Neural cell (in vitro differentiated cells): ENCODE data around the gene LRIG1. TPM values are rescaled to one million over a fixed set of nuclear protein-coding genes. Genes with fewer than 3 reads are reported as not detected.

Experiments
- H2AFZ ChIP-seq: fragments of 200-600, 300-800 bp; sonication (generic), shearing (Covaris generic); 2 replicates; pipeline ENCODE4 v1.6.0; 2014; ENCODE audit warnings: low read depth, mild to moderate bottlenecking, antibody characterized with exemption, low read length, moderate library complexity
- H3F3A ChIP-seq: fragments of 200-600 bp; shearing (Covaris generic); 2 replicates; pipeline ENCODE4 v1.6.1; 2016; ENCODE audit warnings: mild to moderate bottlenecking, moderate library complexity, mixed read lengths, antibody characterized with exemption, low read length; ENCODE audit not compliant: insufficient read depth, poor library complexity, severe bottlenecking
- H3K27ac ChIP-seq: fragments of 200-600, 300-800 bp; sonication (generic), shearing (Covaris generic); 2 replicates; pipeline ENCODE4 v1.5.1; 2014; ENCODE audit warnings: mild to moderate bottlenecking, low read length, moderate library complexity
- H3K27me3 ChIP-seq: fragments of 300-800, 200-600 bp; sonication (generic), shearing (Covaris generic); 2 replicates; pipeline ENCODE4 v1.6.0; 2014; ENCODE audit warnings: mild to moderate bottlenecking, low read depth, low read length, moderate library complexity; ENCODE audit not compliant: insufficient read depth
- H3K36me3 ChIP-seq: fragments of 300-800, 200-600 bp; sonication (generic), shearing (Covaris generic); 2 replicates; pipeline ENCODE4 v1.5.1; 2014; ENCODE audit warnings: mild to moderate bottlenecking, antibody characterized with exemption, low read length, moderate library complexity; ENCODE audit not compliant: insufficient read depth
- H3K4me2 ChIP-seq: fragments of 300-800, 200-600 bp; sonication (generic), shearing (Covaris generic); 2 replicates; pipeline ENCODE4 v1.6.0; 2014; ENCODE audit warnings: mild to moderate bottlenecking, low read length
- H3K4me3 ChIP-seq: fragments of 300-800, 200-600 bp; sonication (generic), shearing (Covaris generic); 2 replicates; pipeline ENCODE4 v1.5.1; 2014; ENCODE audit warnings: mild to moderate bottlenecking, low read length, moderate library complexity
- H3K79me2 ChIP-seq: fragments of 200-600 bp; shearing (Covaris generic); replicated peaks from 2 replicates; pipeline ENCODE4 v1.6.0; 2014; ENCODE audit warnings: mild to moderate bottlenecking, low read length, moderate library complexity; ENCODE audit not compliant: insufficient read depth
- H3K9ac ChIP-seq: fragments of 300-800, 200-600 bp; sonication (generic), shearing (Covaris generic); 2 replicates; pipeline ENCODE4 v1.6.1; 2016; ENCODE audit warnings: mild to moderate bottlenecking, low read length, mixed read lengths
- H3K9me2 ChIP-seq: fragments of 200-600 bp; shearing (Covaris generic); 2 replicates; pipeline ENCODE4 v1.6.1; 2016; ENCODE audit warnings: mild to moderate bottlenecking, low read length, mixed read lengths; ENCODE audit not compliant: insufficient read depth
- H3K9me3 ChIP-seq: fragments of 200-600, 300-800 bp; sonication (generic), shearing (Covaris generic); 2 replicates; pipeline ENCODE4 v1.6.1; 2016; ENCODE audit warnings: mild to moderate bottlenecking, mixed run types, low read length, moderate library complexity, mixed read lengths
- H4K20me1 ChIP-seq: fragments of 200-600 bp; shearing (Covaris generic); 2 replicates; pipeline ENCODE4 v1.6.1; 2016; ENCODE audit warnings: mild to moderate bottlenecking, mixed run types; ENCODE audit not compliant: insufficient read depth
- CTCF ChIP-seq: fragments of 450-650 bp; IDR thresholded peaks from 2 replicates; pipeline ENCODE4 v1.5.1; 2014; ENCODE audit warnings: antibody characterized with exemption, mild to moderate bottlenecking, moderate library complexity; ENCODE audit not compliant: poor library complexity, severe bottlenecking
- EP300 ChIP-seq: fragments of 450-650 bp; conservative IDR thresholded peaks from 2 replicates; pipeline ENCODE4 v1.6.1; 2014; ENCODE audit warnings: antibody characterized with exemption, mild to moderate bottlenecking, moderate library complexity; ENCODE audit not compliant: poor library complexity, severe bottlenecking
- EZH2 ChIP-seq: fragments of 200-600, 300-800 bp; shearing (Covaris generic), sonication (generic); IDR thresholded peaks from 2 replicates; pipeline ENCODE4 v1.6.1; 2014; ENCODE audit warnings: antibody characterized with exemption, low read length, borderline replicate concordance, mild to moderate bottlenecking; ENCODE audit not compliant: insufficient read depth, poor library complexity, severe bottlenecking
- MXI1 ChIP-seq: fragments of 450-650 bp; conservative IDR thresholded peaks from 2 replicates; pipeline ENCODE4 v1.6.1; 2014; ENCODE audit warnings: antibody characterized with exemption, mild to moderate bottlenecking; ENCODE audit not compliant: poor library complexity, severe bottlenecking
- POLR2AphosphoS5 ChIP-seq: IDR thresholded peaks from 2 replicates; pipeline ENCODE4 v1.6.1; 2012
- RAD21 ChIP-seq: fragments of 450-650 bp; conservative IDR thresholded peaks from 2 replicates; pipeline ENCODE4 v1.6.1; 2014; ENCODE audit warnings: antibody characterized with exemption, mild to moderate bottlenecking, moderate library complexity
- SMC3 ChIP-seq: fragments of 450-650 bp; conservative IDR thresholded peaks from 2 replicates; pipeline ENCODE4 v1.6.1; 2014; ENCODE audit warnings: antibody characterized with exemption, mild to moderate bottlenecking, moderate library complexity; ENCODE audit not compliant: poor library complexity
- TAF1 ChIP-seq: IDR thresholded peaks from 2 replicates; pipeline ENCODE4 v1.6.1; 2012; ENCODE audit warnings: low read depth
- polyA plus RNA-seq: library from polyadenylated mRNA; depleted of rRNA; stranded (reverse); fragments of >200 nt; gene quantifications from 2 replicates; pipeline ENCODE4 v1.2.3, GENCODE V29; 2014
- TF ChIP-seq, protein P1 (sequence below): IDR thresholded peaks from 2 replicates; pipeline ENCODE4 v1.6.1; 2012; ENCODE audit warnings: borderline replicate concordance

LRIG1 gene
- polyA plus RNA-seq, 1 donor from 2014 or later: 7.1 TPM

GRCh38 chr3:66473181-66473580, 27.6 kb downstream of the LRIG1 start:
- no peak overlapping the region for H3K4me2 ChIP-seq
- H3K9me3 ChIP-seq: no peaks in the 10 kb centered on the region
- H2AFZ ChIP-seq: no peak overlapping the region
- H3K4me3 ChIP-seq: no peak overlapping the region
- H3K36me3 ChIP-seq: no peaks in the 10 kb centered on the region
- no peak for TF ChIP-seq CTCF
- TF ChIP-seq, protein P1, sequence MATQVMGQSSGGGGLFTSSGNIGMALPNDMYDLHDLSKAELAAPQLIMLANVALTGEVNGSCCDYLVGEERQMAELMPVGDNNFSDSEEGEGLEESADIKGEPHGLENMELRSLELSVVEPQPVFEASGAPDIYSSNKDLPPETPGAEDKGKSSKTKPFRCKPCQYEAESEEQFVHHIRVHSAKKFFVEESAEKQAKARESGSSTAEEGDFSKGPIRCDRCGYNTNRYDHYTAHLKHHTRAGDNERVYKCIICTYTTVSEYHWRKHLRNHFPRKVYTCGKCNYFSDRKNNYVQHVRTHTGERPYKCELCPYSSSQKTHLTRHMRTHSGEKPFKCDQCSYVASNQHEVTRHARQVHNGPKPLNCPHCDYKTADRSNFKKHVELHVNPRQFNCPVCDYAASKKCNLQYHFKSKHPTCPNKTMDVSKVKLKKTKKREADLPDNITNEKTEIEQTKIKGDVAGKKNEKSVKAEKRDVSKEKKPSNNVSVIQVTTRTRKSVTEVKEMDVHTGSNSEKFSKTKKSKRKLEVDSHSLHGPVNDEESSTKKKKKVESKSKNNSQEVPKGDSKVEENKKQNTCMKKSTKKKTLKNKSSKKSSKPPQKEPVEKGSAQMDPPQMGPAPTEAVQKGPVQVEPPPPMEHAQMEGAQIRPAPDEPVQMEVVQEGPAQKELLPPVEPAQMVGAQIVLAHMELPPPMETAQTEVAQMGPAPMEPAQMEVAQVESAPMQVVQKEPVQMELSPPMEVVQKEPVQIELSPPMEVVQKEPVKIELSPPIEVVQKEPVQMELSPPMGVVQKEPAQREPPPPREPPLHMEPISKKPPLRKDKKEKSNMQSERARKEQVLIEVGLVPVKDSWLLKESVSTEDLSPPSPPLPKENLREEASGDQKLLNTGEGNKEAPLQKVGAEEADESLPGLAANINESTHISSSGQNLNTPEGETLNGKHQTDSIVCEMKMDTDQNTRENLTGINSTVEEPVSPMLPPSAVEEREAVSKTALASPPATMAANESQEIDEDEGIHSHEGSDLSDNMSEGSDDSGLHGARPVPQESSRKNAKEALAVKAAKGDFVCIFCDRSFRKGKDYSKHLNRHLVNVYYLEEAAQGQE: no peak
- TF ChIP-seq TAF1: no peak
- no peak for TF ChIP-seq POLR2AphosphoS5
- no peak for TF ChIP-seq RAD21
- TF ChIP-seq SMC3: no peak
- TF ChIP-seq MXI1: no peak
- no peak for TF ChIP-seq EP300
- TF ChIP-seq EZH2: no peak
- peaks cover 12% of the 10 kb centered on the region for H3K27me3 ChIP-seq
- no peaks in the 10 kb centered on the region for H3K9me2 ChIP-seq
- no peaks in the 10 kb centered on the region for H4K20me1 ChIP-seq
- H3K79me2 ChIP-seq: peaks cover 79% of the 10 kb centered on the region
- no peak overlapping the region for H3K27ac ChIP-seq
- no peak overlapping the region for H3K9ac ChIP-seq
- no peaks in the 10 kb centered on the region for H3F3A ChIP-seq

DNA sequence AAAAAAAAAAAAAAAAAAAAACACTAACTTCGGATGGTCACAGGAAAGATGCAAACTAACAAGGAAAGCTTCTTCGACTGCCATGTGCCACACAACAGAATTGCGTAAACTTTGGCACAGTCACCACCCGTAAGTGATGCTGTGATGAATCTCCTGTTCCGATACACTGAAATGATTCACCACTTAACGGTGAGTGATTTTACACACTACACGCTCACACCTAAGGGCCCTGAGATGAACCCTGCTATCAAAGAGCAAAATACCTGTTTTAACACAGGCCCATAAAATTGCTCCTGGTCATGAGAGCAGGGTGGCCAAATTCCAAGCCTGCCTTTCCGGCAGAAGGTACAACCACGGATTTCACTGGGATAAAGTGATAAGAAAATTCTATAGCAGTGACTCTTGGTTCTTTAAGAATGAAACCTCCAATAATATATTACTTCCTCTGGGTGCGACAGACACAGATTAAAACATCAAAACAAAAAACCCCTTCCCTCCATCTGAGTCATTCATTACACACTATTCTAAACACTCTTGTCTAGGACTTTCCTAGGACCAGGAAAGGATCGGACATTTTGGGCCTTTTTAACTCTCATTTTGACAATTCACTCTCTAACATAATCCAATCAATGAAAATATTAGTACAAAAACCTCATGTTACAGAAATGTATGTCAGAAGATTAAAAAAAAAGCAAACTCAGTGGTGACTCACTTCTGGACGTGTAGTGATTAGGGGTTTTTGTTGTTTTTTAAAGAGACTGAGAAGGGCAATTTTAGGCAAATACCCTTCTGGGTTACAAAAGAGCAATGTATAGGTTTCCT, 28.3 kb downstream of the LRIG1 start:
- H3K79me2 ChIP-seq: peaks cover 76% of the 10 kb centered on the region
- no peak for TF ChIP-seq MXI1
- no peak for TF ChIP-seq EP300
- TF ChIP-seq POLR2AphosphoS5: no peak
- TF ChIP-seq CTCF: no peak
- no peak for TF ChIP-seq SMC3
- TF ChIP-seq, protein P1: no peak
- no peak for TF ChIP-seq TAF1
- no peak for TF ChIP-seq RAD21
- no peak for TF ChIP-seq EZH2
- no peaks in the 10 kb centered on the region for H3K36me3 ChIP-seq
- no peaks in the 10 kb centered on the region for H4K20me1 ChIP-seq
- H3K27me3 ChIP-seq: peaks cover 15% of the 10 kb centered on the region
- H3K9me3 ChIP-seq: no peaks in the 10 kb centered on the region
- H3K27ac ChIP-seq: no peak overlapping the region
- H2AFZ ChIP-seq: no peak overlapping the region
- H3F3A ChIP-seq: no peaks in the 10 kb centered on the region
- H3K9me2 ChIP-seq: no peaks in the 10 kb centered on the region
- H3K4me2 ChIP-seq: no peak overlapping the region
- H3K4me3 ChIP-seq: no peak overlapping the region
- H3K9ac ChIP-seq: no peak overlapping the region
